Globus pallidus (tissue), 1 donor: ENCODE measurements around the gene MDM1.

Source experiments
- DNase-seq: peaks from one replicate; pipeline ENCODE4 v3.0.0-alpha.2; 2015; ENCODE audit warnings: low spot score

The MDM1 gene

GRCh38 chr12:68331869-68332727, at the start of gene MDM1:
Gene MDM1 (minus strand): TSS chr12:68332362. CDS start chr12:68332245, 117 bp downstream.
- DNase-seq, result peak; percentile 99

GRCh38 chr12:68381476-68382219, 49.5 kb upstream of the MDM1 start:
- no peak for DNase-seq

GRCh38 chr12:68378872-68379606, 46.9 kb upstream of the MDM1 start:
- DNase-seq, result no peak

GRCh38 chr12:68377881-68378280, 45.7 kb upstream of the MDM1 start:
- no peak for DNase-seq

- DNase-seq, result no peak
These were observed 44.7 kb upstream of the MDM1 start for GRCh38 chr12:68376901-68377300.

- no peak for DNase-seq
These were observed 43.9 kb upstream of the MDM1 start for GRCh38 chr12:68375756-68376695.

- DNase-seq, result no peak
These were observed 42.3 kb upstream of the MDM1 start for GRCh38 chr12:68374307-68374982.

GRCh38 chr12:68370667-68371066, 38.5 kb upstream of the MDM1 start:
- DNase-seq, result no peak

GRCh38 chr12:68370006-68370590, 37.9 kb upstream of the MDM1 start:
- no peak for DNase-seq

- DNase-seq, result no peak
These were observed 36.2 kb upstream of the MDM1 start for GRCh38 chr12:68368327-68368726.

GRCh38 chr12:68367903-68368302, 35.7 kb upstream of the MDM1 start:
- DNase-seq, result no peak

GRCh38 chr12:68367116-68367515, 35.0 kb upstream of the MDM1 start:
- DNase-seq, result no peak

- DNase-seq, result peak; percentile 24
These were observed 32.9 kb upstream of the MDM1 start for GRCh38 chr12:68364893-68365725.

GRCh38 chr12:68364328-68364727, 32.2 kb upstream of the MDM1 start:
- DNase-seq, result no peak

- no peak for DNase-seq
These were observed 29.8 kb upstream of the MDM1 start for GRCh38 chr12:68361953-68362352.

GRCh38 chr12:68359674-68360073, 27.5 kb upstream of the MDM1 start:
- no peak for DNase-seq

- peak; percentile 56 for DNase-seq
These were observed 26.6 kb upstream of the MDM1 start for GRCh38 chr12:68358532-68359485.

GRCh38 chr12:68356986-68357385, 24.8 kb upstream of the MDM1 start:
- DNase-seq, result no peak
